Activated gamma-delta T cell (primary cell): ENCODE results near the gene FAT4.
A peak's percentile ranks its signal among the peaks of the same experiment; 100 is the strongest.

Experiments
- DNase-seq: peaks from one replicate; lab custom pipeline; 2025; lab: John Stamatoyannopoulos, UW

FAT4 gene

DNA sequence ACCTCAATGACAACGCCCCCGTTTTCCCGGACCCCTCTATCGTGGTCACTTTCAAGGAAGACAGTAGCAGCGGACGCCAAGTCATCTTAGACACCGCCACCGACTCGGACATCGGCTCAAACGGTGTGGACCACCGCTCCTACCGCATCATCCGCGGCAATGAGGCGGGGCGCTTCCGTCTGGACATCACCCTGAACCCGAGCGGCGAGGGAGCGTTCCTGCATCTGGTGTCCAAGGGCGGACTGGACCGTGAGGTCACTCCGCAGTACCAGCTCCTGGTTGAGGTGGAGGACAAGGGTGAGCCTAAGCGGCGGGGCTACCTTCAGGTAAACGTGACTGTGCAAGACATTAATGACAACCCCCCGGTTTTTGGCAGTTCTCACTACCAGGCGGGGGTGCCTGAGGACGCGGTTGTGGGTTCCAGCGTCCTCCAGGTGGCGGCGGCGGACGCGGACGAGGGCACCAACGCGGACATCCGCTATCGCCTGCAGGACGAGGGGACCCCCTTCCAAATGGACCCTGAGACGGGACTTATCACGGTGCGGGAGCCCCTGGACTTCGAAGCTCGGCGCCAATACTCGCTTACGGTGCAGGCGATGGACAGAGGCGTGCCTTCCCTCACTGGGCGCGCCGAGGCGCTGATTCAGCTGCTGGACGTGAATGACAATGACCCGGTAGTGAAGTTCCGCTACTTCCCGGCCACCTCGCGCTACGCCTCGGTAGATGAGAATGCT, 2.2 kb downstream of the FAT4 start:
- peak; percentile 5 for DNase-seq

DNA sequence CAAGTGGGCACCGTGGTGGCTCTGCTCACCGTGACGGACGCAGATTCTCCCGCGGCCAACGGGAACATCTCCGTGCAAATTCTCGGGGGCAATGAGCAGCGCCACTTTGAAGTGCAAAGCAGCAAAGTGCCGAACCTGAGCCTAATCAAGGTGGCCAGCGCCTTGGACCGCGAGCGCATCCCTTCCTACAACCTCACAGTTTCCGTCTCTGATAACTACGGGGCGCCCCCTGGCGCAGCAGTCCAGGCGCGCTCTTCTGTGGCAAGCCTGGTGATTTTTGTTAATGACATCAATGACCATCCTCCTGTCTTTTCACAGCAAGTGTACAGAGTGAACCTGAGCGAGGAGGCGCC, 2.7 kb downstream of the FAT4 start:
- DNase-seq, result no peak

DNA sequence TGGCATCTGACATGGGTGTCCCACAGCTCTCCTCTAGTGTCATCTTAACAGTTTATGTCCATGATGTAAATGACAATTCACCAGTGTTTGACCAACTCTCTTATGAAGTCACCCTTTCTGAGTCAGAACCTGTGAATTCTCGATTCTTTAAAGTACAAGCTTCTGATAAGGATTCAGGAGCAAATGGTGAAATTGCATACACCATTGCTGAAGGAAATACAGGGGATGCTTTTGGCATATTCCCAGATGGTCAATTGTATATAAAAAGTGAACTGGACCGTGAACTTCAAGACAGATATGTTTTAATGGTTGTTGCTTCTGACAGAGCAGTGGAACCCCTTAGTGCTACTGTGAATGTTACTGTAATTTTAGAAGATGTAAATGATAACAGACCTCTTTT, 4.6 kb downstream of the FAT4 start:
- DNase-seq, result no peak

DNA sequence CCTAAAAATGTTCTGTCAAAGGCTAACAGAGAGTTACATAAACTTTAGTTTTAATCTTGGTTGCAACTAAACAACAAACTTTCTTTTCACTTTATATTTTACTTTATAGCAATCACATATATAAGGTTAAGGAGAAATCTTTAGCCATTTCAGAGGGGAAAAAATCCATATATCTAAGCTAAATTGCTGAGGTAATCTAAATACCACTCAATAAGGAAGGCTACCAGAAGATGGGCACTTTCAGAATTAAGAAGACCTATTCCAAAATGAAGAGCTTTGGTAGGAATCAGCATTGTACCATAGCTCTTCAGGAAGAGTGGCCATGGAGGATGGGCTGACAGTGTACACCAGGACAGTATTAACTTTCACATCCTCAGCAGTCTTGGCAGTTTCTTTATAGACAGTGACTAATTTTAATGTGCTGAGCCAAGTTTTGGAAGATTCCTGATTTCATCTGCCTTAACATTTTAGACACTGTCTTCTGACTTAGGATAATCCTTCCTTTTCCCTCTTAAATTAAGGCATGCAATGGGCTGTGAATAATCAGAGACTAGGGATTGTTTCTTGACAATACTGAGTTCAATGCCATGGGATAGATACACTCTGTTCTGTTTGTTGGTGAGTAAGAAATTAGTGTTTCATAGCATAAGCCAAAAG, 7.1 kb downstream of the FAT4 start:
- DNase-seq, result no peak

DNA sequence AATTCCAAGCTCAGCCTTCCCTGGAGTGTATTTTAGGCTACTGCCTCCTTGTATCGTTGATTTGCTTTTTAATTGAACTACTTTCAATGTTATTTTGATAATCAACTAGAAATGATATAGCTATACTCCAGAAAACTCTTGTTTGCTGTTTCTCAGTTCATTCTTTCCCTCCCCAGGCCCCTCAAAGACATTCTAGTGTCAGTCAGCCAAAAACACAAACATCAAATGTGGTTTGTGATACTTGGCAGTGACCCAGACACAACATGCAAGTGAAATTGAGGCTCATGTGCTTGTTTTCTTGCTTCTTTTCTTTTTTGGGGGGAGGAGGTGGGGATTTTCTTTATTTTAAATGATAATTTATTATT, 7.6 kb downstream of the FAT4 start:
- DNase-seq, result no peak

DNA sequence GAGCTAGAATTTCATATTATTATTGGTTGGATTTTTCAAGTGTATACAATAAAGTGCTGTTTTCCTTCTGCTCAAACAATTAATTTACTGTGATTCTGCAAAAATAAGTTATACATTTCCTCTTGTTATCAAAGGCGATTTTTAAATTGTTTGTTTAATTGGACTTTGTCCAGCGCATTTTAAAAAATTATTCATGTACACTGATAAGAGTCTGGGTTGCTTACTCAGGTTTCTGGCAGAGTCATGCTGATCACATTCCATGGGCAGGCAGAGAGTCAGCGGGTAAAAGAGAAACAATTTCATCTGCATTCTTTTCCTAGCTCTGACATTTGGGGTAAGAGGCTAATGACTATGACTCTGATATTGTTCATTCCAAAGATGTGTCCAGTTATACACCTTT, 8.9 kb downstream of the FAT4 start:
- no peak for DNase-seq

DNA sequence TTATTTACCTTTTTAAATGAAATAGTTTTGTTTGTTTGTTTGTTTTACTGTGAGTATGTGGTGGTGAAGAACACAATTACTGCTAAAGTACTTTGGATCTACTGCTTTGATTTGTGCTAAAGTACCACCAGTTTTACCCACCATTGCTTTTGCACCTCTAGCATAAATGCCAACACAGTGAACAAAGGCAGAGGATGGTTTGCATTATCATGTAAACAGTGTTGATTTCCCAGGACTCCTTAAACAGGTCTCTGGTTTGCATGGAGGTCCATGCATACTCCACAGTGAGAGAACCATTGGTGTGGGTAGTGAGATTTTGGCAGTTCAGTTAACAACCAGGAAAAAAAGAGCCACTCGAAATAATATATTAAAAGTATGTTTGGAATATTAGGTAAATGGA, 11.0 kb downstream of the FAT4 start:
- DNase-seq, result no peak

DNA sequence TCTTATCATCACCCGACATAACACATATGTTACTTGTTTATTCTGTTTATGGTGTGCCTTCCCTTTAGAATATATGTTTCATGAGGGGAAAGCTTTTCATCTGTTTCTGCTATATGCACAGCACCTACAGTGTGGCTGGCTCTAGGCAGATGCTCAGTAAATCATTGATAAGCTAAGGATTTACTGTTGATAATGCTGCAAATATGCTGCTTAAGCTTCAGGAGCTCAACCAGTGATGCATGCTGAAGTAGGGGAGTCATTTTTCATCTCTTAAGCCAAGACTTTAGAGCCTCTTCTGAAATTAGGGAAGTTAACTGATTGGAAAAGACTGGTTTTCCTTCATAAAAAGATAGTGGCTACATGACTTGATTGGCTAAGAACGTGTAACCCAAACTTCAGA, 16.4 kb downstream of the FAT4 start:
- no peak for DNase-seq

DNA sequence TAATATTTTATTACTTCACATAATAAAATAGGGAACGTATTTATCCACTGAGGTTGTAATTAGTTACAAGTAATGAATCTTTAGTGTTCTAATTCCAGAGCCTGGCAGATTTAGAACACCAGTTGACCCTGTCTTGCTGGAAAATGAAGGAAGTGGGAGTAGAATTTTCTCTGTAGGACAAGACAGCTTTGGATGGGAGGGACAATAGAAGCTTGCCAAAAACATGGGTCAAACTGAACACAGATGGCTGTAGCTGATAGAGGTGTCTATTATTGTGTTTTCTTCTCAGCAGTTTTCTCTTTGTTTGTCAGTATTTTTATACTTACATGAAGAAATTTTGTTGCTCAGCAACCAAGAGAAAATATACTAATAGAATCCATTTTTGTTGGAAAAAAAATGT, 20.2 kb downstream of the FAT4 start:
- no peak for DNase-seq

DNA sequence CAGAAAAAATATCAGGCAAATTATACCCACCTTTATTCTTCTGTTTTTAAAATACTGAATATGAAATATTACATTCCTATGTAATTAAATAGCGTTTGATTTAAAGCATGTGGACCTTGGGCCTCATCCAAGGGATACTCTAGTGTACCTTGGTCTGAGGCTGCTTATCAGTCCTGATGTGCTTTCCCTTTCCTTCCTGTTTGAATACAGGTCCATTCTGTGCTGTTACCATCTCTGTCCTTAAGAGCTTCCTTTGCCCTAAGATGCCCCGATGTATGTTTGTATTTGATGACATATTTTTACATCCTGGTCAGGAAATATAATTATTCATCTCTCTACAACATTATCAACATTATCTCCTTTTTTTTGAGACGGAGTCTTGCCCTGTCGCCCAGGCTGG, 24.1 kb downstream of the FAT4 start:
- no peak for DNase-seq

DNA sequence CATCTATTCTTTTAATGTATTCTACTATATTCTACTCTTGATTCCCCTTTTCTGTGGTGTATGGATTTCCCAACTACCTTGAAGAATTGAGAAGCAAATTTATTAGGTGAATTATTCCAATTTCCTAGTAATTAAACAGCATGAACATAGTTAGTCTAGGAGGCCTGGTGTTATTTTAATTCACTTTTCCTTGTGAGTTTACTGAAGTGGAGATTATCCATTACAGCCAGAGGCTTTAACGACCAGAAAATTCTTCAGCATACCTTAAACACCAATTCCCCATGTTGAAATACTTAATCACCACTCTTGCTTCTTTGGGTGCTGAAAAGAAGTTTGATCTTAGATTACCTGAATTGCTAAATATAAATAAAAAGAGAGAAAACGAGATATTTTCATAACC, 29.4 kb downstream of the FAT4 start:
- no peak for DNase-seq

DNA sequence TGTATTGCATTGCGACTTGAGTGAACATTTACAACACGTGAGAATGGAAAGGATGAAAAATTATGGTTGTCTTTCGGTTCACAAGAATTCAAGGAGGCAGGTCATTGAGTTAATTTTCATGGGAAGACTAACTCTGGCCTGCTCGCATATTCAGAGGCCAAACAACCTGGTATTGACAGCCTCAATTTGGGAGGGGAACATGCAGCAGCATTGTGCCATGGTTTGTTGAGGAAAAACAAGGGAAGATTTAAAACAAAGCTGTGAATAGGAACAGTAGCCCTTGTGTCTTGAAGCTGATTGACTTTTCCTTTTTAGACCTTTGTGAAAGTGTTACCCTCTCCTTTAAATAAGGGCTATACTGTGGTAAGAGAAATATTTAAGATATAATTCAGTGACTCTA, 31.9 kb downstream of the FAT4 start:
- DNase-seq, result no peak

DNA sequence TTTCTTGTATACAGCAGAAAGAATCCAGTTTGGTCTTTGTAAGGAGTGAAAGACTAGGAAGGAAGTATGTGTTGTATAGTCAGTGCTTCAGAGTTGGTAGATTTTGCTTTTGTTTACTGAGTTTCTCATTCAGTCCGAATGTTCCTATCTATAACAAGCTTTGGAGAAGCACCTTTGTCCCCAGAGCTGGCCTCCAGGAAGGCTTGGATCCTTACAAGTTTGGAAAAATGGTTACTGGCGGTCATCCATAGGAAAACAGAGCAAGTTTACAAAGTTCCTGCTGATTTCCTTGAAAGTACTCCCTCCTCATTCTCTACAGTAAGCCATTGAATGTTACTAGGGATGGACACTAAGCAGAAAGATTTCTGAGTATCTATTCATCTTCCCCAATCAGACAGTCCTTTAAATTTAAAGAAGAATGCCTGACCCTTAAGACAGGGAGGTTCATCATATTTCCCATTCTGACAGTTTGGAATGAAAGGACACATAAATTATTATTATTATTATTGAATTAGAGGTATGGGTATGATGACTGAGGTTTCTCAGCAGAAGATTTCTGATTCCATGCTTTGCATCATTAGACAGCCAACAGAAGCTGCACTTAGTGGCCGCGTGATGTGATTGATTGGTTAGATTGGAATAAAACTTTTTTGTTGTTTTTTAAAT, 35.8 kb downstream of the FAT4 start:
- no peak for DNase-seq

DNA sequence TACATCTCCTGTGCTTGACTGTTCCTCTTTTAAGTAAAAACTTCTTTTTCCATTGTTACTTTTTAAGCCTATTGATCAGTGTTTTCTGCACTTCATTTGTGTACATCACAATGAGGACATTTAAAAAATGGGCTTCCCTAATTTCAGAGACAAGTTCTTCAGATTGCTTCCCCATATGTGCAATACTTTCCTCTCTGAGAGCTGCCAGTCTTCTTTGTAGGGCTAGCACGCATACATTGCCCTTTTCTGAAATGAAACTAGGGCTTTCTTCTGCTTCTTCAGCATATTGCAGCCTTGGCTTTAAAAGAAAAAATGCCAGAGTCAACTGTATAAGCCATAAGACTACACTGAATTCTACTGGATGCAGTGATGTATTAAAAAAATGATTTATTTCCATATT, 37.8 kb downstream of the FAT4 start:
- DNase-seq, result no peak

DNA sequence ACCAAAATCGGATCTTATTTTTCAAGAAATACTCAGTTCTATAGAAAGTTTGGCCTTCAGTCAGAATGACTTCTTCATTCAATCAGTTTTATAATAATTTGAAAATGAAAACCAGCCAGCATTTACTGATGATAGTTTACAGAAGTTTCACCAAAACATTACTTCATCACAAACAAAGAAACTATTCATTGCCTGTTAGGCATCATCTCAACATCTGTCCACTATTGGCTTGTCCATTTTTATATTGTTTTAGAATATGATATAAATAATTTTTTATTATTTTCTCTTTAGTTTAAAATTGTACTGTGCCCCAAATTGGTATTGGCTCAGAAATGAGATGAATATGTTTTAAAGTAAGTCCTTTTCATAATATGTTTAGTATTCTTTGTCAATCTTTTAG, 38.4 kb downstream of the FAT4 start:
- DNase-seq, result no peak

DNA sequence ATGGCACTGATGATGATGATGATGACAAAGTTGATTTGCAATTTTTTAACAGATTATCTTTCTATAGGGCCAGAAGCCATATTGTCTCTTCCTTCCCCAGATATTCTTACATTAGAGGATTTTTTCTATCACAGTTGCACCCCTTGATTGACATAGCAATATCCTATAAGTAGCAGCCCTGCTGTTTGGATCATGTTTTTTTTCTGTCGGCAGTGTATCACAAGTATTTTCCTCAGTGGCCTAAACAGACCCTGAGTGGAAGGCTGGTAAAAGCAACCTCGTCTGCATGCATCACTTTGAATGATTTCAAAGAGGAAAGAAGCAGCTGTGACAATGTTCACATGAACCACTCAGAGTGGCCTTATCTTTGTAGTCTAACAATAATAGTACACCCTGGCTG, 41.0 kb downstream of the FAT4 start:
- DNase-seq, result no peak

DNA sequence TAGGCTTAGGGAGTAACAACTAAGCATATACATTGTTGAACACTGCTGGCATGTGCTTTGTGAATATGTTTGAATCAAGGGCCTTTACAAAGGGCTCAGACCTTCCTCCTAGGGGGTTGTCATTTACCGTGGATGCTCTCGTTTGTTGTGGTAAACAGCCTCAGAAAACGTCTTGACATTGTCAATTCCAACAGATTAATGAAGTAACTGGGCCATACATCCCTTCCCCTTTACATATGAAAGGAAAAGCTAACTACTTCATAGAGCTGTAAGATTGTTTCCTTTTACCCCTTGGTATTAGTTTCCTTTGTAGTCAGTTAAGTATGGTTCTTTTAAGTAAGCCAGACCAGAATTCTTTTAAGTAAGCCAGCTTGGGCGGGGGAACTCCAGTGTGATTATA, 42.9 kb downstream of the FAT4 start:
- DNase-seq, result no peak

DNA sequence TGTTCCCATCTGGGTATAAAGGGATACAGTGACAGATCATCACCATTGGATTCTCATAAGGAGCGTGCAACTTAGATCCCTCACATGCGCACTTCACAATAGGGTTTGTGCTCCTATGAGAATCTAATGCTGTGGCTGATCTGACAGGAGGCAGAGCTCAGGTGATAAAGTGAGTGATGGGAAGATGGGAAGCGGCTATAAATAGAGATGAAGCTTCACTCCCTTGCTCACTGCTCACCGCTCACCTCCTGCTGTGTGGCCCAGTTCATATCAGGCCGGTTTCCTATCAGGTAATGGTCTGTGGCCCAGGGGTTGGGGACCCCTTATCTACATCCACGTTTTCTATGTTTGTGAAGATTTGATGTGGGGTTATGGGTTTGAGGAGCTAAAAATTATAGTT, 43.7 kb downstream of the FAT4 start:
- no peak for DNase-seq

DNA sequence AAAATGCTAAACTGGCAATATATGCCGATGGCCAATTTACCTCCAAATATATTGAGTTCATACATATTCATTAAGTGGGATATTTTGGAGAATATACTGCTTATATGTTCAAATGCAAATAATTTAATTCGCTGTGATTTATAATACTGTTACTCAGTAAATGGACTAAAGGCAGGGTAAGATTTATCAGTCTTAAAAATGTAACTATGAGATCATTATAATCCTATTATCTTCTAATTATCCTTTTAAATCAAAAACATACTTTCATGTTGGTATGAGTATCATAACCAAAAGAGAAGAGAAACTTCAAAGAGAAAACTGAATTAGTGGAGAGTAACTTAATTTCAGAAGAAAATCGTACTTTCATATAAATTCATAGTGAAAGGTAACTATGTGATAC, 44.6 kb downstream of the FAT4 start:
- DNase-seq, result no peak

DNA sequence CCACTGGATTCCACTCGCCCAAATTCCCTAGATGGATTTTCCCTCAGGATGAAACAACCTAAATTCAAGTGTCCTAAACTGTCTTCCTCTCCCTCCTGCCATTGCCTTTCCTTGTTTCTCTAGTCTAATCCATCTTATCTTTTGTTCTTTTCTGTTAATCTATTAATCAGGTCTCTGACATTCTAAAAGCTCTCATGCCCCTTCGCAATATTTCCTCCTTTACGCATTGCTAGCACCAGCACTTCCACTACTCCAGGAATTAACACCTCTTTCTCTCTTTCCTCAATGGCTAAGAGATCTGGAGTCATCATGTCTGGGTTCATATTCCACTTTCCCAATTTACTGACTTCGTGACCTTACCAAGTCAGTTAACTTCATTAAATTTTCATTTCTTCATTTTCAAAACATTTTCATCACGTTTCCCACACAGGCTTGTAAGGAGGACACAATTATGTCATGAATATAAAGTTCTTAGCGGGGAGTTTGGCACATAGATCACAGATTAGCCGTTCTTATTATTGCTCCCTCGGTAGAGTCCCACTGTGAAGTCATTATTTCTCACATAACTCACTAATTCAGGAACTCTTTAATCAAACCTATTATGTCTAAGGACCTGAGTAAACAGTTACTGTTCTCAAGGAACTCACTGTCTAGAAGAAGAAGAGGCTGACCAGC, 45.3 kb downstream of the FAT4 start:
- DNase-seq, result no peak

DNA sequence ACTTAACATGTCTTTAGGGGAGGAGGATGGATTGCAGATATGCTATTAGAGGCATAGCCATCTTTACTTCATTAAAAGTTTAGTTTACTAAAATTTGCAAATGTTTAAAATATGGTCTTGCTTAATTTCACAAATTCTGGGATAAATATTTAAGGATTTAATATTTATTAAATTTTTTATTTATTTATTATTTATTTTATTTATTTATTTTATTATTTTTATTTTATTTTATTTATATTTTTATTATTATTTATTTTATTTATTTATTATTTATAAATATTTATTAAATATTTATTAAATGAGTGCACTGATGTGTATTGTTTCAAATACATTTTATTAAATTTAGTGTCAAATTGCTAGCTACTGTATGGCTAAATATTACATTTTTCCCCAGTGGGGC, 46.0 kb downstream of the FAT4 start:
- DNase-seq, result no peak
